Astrocyte of the spinal cord (primary cell): ENCODE results near the gene CD40.

Experiments used
- DNase-seq: peaks from one replicate; pipeline ENCODE4 v3.0.0; 2011; ENCODE audit warnings: low read depth, low spot score
- H3K4me3 ChIP-seq: 2 replicates; pipeline ENCODE4 v1.5.1; 2011; ENCODE audit warnings: low read depth, mild to moderate bottlenecking, low read length, moderate library complexity
- CTCF ChIP-seq: IDR thresholded peaks from 2 replicates; pipeline ENCODE4 v1.5.1; 2012; ENCODE audit warnings: low read depth, mild to moderate bottlenecking, low read length, inconsistent platforms
- in situ Hi-C: cut with HindIII; loops from 2 replicates; pipeline ENCODE4 v1.10.0; 2017; ENCODE audit warnings: low sequenced_read_pairs

Gene CD40

GRCh38 chr20:46120136-46120535, 2.0 kb downstream of the CD40 start:
- no peak for DNase-seq
- in situ Hi-C loops, result no loop called here
- no peak overlapping the region for H3K4me3 ChIP-seq
- no peak for TF ChIP-seq CTCF

- in situ Hi-C loops, result no loop called here
- no peak for TF ChIP-seq CTCF
- DNase-seq, result no peak
- H3K4me3 ChIP-seq, result no peak overlapping the region
Observed at GRCh38 chr20:46121184-46121930, 3.2 kb downstream of the CD40 start.

GRCh38 chr20:46122071-46122470, 4.0 kb downstream of the CD40 start:
- in situ Hi-C loops, result no loop called here
- no peak overlapping the region for H3K4me3 ChIP-seq
- DNase-seq, result peak; percentile 71
- TF ChIP-seq CTCF, result no peak

GRCh38 chr20:46122516-46123481, 4.7 kb downstream of the CD40 start:
- in situ Hi-C loops, result no loop called here
- H3K4me3 ChIP-seq, result no peak overlapping the region
- no peak for DNase-seq
- TF ChIP-seq CTCF, result no peak

GRCh38 chr20:46123482-46124245, 5.5 kb downstream of the CD40 start:
- in situ Hi-C loops, result no loop called here
- no peak overlapping the region for H3K4me3 ChIP-seq
- no peak for TF ChIP-seq CTCF
- no peak for DNase-seq

GRCh38 chr20:46126440-46127056, 8.4 kb downstream of the CD40 start:
- DNase-seq, result no peak
- no peak overlapping the region for H3K4me3 ChIP-seq
- no peak for TF ChIP-seq CTCF
- in situ Hi-C loops, result no loop called here
